OCI-LY1 (cell line): Measurements from ENCODE around the gene BICD1.

Source experiments
- H2AFZ ChIP-seq: fragments of 200-600 bp; sonication (generic), shearing (Covaris generic); 2 replicates; pipeline ENCODE4 v1.6.0; 2014; ENCODE audit warnings: antibody characterized with exemption, mild to moderate bottlenecking, low read length
- H3F3A ChIP-seq: fragments of 200-600 bp; sonication (generic), shearing (Covaris generic); 2 replicates; pipeline ENCODE4 v1.6.0; 2014; ENCODE audit warnings: mild to moderate bottlenecking, antibody characterized with exemption, low read length, moderate library complexity; ENCODE audit not compliant: insufficient read depth
- H3K27ac ChIP-seq: fragments of 200-600 bp; sonication (generic); 2 replicates; pipeline ENCODE4 v1.5.1; 2014; ENCODE audit warnings: low read length, mixed run types, mild to moderate bottlenecking, low read depth; ENCODE audit not compliant: poor library complexity, severe bottlenecking
- H3K27me3 ChIP-seq: fragments of 200-600 bp; sonication (generic); 2 replicates; pipeline ENCODE4 v1.6.0; 2014; ENCODE audit warnings: antibody characterized with exemption, mild to moderate bottlenecking, low read length, moderate library complexity; ENCODE audit not compliant: insufficient read depth
- H3K36me3 ChIP-seq: fragments of 200-600 bp; sonication (generic); 2 replicates; pipeline ENCODE4 v1.6.1; 2014; ENCODE audit warnings: mild to moderate bottlenecking, antibody characterized with exemption, low read length, moderate library complexity, mixed read lengths; ENCODE audit not compliant: insufficient read depth
- H3K4me1 ChIP-seq: fragments of 200-600 bp; sonication (generic); 2 replicates; pipeline ENCODE4 v1.5.1; 2014; ENCODE audit warnings: mild to moderate bottlenecking, low read length, moderate library complexity; ENCODE audit not compliant: insufficient read depth, severe bottlenecking
- H3K4me2 ChIP-seq: fragments of 200-600 bp; sonication (generic), shearing (Covaris generic); 2 replicates; pipeline ENCODE4 v1.6.1; 2014; ENCODE audit warnings: low read length
- H3K4me3 ChIP-seq: fragments of 200-600 bp; sonication (generic); 2 replicates; pipeline ENCODE4 v1.5.1; 2014; ENCODE audit warnings: low read length, low read depth, mild to moderate bottlenecking, mixed read lengths; ENCODE audit not compliant: poor library complexity, severe bottlenecking
- H3K79me2 ChIP-seq: fragments of 200-600 bp; shearing (Covaris generic); 2 replicates; pipeline ENCODE4 v1.6.1; 2016; ENCODE audit warnings: mixed run types, low read length, mixed read lengths; ENCODE audit not compliant: insufficient read depth
- H3K9ac ChIP-seq: fragments of 200-600 bp; sonication (generic), shearing (Covaris generic); 2 replicates; pipeline ENCODE4 v1.6.1; 2014; ENCODE audit warnings: mild to moderate bottlenecking, low read length, mixed read lengths
- H3K9me2 ChIP-seq: fragments of 200-600 bp; sonication (generic), shearing (Covaris generic); 2 replicates; pipeline ENCODE4 v1.6.1; 2014; ENCODE audit warnings: low read depth, mild to moderate bottlenecking, low read length, mixed read lengths
- H3K9me3 ChIP-seq: fragments of 200-600 bp; shearing (Covaris generic); 2 replicates; pipeline ENCODE4 v1.6.1; 2014; ENCODE audit warnings: low read length, mixed read lengths
- H4K20me1 ChIP-seq: fragments of 200-600 bp; sonication (generic), shearing (Covaris generic); 2 replicates; pipeline ENCODE4 v1.6.0; 2016; ENCODE audit warnings: mild to moderate bottlenecking, low read length; ENCODE audit not compliant: insufficient read depth
- EZH2 ChIP-seq: fragments of 200-600 bp; sonication (generic), shearing (Covaris generic); IDR thresholded peaks from 2 replicates; pipeline ENCODE4 v1.8.0; 2017; ENCODE audit warnings: borderline replicate concordance, mixed run types, mild to moderate bottlenecking, antibody characterized with exemption, low read length, moderate library complexity, mixed read lengths
- TF ChIP-seq, protein P1 (sequence below): fragments of 200-600 bp; sonication (generic), shearing (Covaris generic); IDR thresholded peaks from 2 replicates; pipeline ENCODE4 v1.5.1; 2017; ENCODE audit warnings: mild to moderate bottlenecking, antibody characterized with exemption, low read length, moderate library complexity, mixed read lengths

Gene BICD1

DNA sequence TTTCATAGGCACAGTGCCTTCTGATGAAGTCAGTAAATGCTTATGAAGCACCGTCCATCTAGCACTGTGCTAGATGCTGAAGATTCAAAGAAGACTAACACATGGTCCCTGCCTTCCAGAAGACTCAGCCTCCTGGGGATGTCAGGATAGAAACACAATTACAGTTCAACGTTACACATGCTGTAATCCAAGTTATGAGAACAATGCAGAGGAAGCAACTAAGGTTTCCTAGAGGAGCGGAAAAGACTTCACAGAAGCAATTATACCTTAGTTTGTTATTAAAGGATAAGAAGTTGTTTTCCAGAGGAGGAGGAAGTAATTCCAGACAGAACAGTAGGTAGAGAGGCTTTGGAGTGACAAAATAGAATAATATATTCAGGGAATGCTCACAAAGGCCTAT lies 225.8 kb downstream of the BICD1 start:
- peaks cover 33% of the 10 kb centered on the region; the same call in 1 of the 2 replicates for H3K36me3 ChIP-seq
- H3K9me2 ChIP-seq: no peaks in the 10 kb centered on the region
- H3K4me2 ChIP-seq: no peak overlapping the region
- no peaks in the 10 kb centered on the region for H3F3A ChIP-seq
- no peaks in the 10 kb centered on the region for H3K27me3 ChIP-seq
- no peak overlapping the region for H3K27ac ChIP-seq
- H3K9me3 ChIP-seq: no peaks in the 10 kb centered on the region
- no peaks in the 10 kb centered on the region for H3K4me1 ChIP-seq
- H2AFZ ChIP-seq: no peak overlapping the region
- no peaks in the 10 kb centered on the region; the same call in 1 of the 2 replicates for H4K20me1 ChIP-seq
- no peaks in the 10 kb centered on the region for H3K79me2 ChIP-seq
- no peak overlapping the region for H3K9ac ChIP-seq
- no peak overlapping the region for H3K4me3 ChIP-seq
- no peak for TF ChIP-seq EZH2
- TF ChIP-seq, protein P1, sequence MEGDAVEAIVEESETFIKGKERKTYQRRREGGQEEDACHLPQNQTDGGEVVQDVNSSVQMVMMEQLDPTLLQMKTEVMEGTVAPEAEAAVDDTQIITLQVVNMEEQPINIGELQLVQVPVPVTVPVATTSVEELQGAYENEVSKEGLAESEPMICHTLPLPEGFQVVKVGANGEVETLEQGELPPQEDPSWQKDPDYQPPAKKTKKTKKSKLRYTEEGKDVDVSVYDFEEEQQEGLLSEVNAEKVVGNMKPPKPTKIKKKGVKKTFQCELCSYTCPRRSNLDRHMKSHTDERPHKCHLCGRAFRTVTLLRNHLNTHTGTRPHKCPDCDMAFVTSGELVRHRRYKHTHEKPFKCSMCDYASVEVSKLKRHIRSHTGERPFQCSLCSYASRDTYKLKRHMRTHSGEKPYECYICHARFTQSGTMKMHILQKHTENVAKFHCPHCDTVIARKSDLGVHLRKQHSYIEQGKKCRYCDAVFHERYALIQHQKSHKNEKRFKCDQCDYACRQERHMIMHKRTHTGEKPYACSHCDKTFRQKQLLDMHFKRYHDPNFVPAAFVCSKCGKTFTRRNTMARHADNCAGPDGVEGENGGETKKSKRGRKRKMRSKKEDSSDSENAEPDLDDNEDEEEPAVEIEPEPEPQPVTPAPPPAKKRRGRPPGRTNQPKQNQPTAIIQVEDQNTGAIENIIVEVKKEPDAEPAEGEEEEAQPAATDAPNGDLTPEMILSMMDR: no peak

DNA sequence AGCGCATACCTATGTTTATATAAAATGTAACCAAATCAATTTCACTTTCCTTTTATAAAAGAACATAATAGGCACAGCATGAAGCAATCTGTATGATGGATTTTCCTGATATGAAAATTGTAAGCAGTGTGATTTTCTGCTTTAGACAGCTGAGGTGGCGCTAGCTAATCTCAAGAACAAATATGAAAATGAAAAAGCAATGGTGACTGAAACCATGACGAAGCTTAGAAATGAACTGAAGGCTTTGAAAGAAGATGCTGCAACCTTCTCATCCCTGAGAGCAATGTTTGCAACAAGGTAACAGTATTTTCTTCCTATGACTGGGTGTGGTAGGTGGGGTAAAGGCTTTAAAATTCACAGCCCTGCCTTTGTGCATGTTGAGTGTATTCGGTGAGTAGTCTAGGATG lies 227.7 kb downstream of the BICD1 start:
- TF ChIP-seq EZH2: no peak
- TF ChIP-seq, protein P1: no peak
- Histone ChIP-seq H3K79me2 (no peaks in the 10 kb centered on the region), H3K9ac (no peak overlapping the region), H3K4me1 (no peaks in the 10 kb centered on the region), H4K20me1 (no peaks in the 10 kb centered on the region; the same call in 1 of the 2 replicates), H3K27me3 (no peaks in the 10 kb centered on the region), H3K36me3 (peaks cover 45% of the 10 kb centered on the region; the same call in 1 of the 2 replicates), H3K27ac (no peak overlapping the region), H3K4me3 (no peak overlapping the region), H3F3A (no peaks in the 10 kb centered on the region), H2AFZ (no peak overlapping the region), H3K9me3 (no peaks in the 10 kb centered on the region), H3K9me2 (no peaks in the 10 kb centered on the region), H3K4me2 (no peak overlapping the region)

DNA sequence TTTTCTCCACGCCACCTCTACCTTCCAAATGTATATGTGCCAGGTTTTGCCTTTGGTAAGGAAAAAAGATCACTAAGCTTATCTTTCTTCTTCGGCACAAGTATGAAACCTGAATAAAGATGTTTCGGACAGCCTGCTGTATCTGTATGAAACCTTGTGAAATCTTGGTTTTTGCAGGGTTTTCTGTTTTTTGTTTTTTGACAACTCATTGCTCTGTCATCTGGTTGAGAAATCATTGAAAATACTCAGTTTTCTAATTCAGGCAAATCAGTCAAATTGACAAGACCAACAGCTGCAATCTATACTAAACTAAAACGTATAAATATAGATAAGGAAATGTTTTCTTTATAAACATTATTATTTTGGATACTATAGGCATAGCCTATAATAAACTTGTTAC lies 229.6 kb downstream of the BICD1 start:
- TF ChIP-seq EZH2: no peak
- TF ChIP-seq, protein P1: no peak
- H3F3A ChIP-seq: no peaks in the 10 kb centered on the region
- H3K4me1 ChIP-seq: no peaks in the 10 kb centered on the region
- H3K79me2 ChIP-seq: no peaks in the 10 kb centered on the region
- H3K4me3 ChIP-seq: no peak overlapping the region
- H3K27ac ChIP-seq: no peak overlapping the region
- H3K9me2 ChIP-seq: no peaks in the 10 kb centered on the region
- H4K20me1 ChIP-seq: no peaks in the 10 kb centered on the region; the same call in 1 of the 2 replicates
- H3K27me3 ChIP-seq: no peaks in the 10 kb centered on the region
- no peaks in the 10 kb centered on the region for H3K9me3 ChIP-seq
- no peak overlapping the region for H3K4me2 ChIP-seq
- no peak overlapping the region for H2AFZ ChIP-seq
- peaks cover 51% of the 10 kb centered on the region; the same call in 1 of the 2 replicates for H3K36me3 ChIP-seq
- H3K9ac ChIP-seq: no peak overlapping the region
